NCI-H1694 (cell line): ENCODE results near the gene GNB5.
"Not testable (repeated sequence)": the region's sequence is repeated elsewhere in the genome, so short reads cannot be mapped to it uniquely, and the experiment has no call there.

Source experiments
- DNase-seq: peaks from one replicate; lab custom pipeline; 2025; lab: John Stamatoyannopoulos, UW

GNB5 gene

DNA sequence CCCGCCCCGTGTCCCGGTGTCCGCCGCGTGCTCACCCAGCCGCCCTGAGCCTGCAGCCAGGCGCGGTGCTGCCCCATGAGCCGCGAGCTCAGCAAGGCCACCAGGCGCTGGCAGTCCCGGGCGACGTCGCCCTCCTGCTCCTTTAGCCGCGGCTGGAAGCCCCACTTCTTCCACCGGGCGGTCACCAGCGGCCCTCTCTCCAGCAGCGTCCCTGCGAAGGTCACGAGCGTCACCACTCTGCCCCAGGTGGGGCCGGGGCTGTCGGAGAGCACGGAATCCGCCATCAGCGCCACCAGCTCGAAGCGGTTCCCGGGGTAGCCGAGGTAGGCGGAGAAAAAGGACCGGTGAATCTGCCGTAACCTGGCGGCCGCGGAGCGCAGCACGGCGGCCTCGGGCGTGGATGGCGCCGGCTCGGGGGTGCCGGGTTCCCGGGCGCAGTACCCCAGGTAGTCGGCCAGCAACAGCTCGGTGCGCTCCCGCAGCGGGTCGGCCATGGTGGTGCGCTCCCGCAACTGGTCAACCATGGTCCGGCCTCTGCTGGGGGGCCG is 78.9 kb downstream of the GNB5 start:
- DNase-seq: no peak

DNA sequence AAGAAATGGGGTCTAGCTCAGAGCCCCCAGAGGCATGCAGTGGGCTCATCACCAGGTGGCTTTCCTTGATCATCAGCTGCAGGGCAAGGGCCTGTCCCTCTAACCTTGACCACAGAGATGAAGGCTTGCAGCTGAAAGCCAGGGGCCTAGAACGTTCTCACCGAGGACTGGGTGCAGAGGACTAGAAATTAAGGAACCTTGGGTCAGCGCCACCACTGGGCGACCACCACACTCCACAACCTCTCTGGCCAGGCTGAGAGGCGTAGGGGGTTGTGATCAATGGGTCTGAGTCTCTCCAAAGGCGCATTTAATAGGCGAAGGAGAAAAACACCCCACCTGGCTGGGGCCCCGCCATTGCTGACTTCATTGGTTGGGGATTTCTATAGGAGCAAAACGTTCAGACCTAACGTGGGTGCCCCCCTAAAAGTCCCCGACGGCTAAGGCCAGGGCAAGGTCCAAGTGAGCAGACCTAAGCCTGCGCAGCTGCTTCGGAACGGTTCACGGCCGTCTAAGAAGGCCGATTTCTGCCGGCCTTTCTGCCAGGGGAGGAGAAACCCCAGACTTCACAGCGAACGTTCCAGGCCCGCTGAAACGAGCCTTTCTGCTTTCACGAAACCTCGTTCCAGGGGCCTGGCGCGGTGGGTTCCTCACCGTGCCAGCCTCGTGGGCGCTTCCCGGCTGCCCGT is 79.5 kb downstream of the GNB5 start:
- DNase-seq: no peak

DNA sequence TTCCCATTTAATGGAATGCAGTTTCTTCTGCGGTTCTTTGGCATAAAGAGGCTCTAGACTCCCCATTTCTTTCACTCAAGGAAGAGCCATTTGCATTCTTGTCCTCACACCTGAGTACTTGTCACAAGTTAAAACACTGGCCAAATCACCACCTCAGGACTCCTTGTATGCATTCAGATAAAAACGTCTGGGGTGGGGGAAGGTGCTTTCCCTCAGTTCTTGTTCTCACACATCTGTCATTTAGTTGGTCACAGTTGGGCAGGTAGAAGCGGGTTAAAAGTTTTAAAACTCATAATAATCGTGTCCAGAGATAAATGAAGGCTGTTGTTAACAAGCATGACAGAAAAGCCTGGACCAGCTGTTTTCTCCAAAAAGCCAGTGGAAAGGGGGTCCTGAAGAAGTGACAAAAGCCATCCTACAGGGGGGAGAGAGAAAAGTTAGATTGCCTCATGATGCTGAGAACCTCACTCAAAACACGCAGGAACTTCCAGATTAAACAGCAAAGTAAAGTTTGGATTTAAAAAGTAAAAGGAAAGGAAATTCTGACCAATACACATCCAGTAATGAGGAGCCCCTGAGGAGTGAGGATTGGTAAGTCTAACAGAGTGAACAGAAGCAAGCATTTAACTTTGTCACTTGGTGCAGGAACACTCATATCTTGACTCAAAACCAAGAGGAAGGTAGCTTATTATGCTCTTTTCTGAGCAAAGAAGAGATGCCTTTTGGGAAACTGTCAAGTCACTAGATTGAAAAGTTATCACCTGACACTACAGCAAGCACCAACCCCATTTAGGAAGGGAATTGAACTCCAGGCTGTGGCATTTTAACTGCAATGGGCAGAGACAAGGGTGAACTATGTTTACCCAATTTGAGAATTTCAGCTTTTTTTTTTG is 81.4 kb downstream of the GNB5 start:
- DNase-seq: no peak

DNA sequence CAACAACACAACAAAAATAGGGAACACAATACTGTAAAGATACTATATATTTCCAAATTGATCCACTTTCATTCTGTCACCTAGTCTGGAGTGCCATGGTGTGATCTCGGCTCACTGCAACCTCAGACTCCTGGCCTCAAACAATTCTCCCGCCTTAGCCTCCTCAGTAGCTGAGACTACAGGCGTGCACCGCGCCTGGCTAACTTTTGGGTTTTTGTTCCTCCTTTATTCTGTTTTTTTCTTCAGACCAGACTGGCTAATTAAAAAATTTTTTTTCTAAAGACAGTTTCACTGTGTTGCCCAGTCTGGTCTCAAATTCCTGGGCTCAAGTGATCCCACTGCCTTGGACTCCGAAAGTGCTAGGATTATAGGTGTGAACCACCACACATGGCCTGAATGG is 84.0 kb downstream of the GNB5 start:
- no peak for DNase-seq

DNA sequence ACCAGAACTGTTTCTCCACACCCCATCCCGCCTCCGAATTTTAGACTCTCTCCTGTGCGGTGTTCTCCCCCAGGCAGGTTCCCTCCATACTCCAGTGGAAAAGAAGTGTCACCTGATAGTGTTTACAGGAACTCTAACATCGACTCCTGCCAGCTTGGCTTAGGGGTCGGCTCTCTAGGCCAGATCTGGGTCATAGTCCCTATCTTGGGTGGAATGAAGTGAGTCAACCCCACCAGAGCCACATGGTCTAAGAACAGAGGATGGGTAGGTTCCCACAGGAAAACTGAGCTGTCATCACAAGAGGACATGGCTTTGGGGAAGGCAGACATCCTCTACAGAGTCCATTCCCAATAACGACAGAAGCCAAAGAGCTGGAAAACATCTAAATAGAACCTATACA is 84.6 kb downstream of the GNB5 start:
- DNase-seq: no peak

DNA sequence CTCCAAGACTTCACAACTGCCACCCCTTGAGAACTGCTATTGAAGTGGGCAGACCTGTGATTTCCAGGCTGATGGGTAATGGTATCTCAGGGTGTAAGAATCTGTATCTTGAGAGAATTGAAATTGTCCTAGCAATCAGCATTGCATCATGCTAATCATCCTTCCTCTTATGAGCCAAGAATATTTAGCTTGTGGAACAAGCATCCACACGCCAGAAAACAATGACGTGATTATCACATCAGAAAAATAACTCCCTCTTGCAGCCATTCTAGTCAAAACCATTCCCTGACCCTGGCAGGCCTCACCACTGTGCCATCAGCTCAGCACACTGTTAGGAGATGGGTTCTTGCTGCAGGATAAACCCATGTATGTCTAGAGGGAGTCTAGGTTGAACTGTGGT is 85.3 kb downstream of the GNB5 start:
- DNase-seq: no peak

DNA sequence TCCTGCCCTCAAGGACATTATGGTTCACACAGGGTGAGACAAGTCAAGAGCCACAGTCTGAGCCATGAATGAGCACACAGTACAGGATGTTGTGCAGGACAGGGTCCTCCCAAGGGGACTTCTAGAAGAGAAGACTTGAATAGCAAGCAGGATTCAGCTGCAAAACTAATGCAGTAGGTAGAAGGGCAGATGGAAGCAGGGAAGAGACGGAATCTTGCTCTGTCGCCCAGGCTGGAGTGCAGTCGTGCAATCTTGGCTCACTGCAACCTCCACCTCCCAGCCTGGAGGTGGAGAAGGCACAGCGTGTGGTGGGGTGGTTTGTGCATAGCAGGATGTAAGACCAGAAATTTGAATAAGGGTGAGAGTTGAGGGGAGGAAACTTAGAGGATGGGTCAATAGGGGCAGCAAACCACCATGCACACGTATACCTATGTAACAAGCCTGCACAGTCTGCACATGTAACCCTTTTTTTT is 86.6 kb downstream of the GNB5 start:
- no peak for DNase-seq

DNA sequence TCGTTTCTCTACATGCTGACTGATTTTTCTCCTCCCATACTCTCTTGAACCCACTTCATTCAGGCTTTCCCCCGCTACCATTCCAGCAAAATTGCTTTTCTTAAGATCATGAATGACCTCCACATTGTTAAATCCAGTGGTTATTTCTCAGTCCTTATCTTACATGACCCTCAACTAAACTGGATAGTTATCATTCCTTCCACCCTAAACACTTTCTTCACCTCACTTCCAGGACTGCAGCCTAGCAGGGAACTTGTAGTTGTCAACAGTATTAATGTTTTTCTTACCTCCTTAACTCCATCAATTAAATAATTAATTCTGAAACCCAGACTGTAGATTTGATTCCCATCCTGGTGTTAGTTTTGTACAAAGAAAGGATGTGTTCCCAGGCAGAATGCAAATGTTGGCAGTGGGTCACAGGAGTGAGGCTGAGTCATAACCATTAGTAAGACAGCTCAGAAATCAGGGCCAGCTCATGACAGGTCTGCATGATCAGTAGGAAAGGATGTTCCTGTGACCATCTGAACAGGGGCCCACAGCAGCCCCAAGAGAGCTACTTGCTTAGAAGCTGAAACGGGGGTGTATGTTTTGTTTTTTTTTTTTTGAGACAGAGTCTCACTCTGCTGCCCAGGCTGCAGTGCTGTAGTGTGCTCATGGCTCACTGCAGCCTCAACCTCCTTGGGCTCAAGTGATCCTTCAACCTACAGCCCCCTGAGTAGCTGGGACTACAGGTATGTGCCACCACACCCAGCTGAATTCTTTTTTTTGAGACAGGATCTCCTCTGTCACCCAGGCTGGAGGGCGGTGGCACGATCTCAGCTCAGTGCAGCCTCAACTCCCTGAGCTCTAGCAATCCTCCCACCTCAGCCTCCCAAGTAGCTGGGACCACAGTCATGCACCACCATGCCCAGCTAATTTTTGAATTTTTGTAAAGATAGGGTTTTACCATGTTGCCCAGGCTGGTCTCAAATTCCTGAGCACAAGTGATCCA is 87.7 kb downstream of the GNB5 start:
- DNase-seq: peak; percentile 13

DNA sequence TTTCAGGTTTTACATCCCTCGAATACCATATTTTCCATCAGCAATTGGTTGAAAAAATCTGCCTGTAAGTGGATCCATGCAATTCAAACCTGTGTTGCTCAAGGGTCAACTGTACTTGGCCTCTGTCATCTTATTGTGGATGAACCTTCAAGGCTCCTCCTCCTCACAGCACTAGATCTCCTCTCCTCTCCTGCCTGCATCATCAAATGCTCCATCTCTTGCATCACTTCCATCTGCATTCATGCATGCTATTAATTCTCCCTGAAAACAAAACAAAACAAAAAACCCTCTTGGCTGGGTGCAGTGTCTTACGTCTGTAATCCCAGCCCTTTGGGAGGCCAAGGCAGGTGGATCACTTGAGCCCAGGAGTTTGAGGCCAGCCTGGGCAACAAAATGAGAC is 88.7 kb downstream of the GNB5 start:
- no peak for DNase-seq

DNA sequence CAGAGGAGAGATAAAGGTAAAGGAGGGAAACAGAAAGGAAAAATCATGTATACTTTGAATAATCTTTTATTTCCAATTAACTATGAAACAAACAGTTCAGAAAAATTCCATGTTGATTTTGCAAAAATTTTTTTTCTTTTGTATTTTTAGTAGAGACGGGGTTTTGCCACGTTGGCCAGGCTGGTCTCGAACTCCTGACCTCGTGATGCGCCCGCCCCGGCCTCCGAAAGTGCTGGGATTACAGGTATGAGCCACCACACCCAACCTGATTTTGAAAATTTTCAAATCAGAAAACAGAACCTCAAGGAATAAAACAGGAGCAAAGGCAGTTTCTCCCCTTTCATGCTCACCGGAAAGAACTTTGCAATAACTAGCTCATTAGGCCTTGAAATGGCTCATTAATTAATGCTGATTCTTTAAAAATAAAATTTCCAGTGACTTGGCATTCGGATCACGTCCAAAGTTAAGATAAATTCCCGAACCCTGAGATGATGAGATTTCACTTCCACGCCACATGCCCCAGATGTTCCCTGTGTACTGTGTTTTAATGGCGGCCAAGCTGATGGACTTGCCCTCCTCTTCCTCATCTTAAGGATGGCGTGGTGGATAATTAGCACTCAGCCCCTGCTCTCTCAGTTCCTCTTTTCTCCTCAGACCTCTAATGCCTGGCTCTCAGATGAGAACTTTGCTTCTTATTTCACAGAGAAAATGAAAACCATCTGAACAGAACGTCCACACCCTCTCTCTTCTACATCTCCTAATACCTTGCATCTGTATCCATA is 89.5 kb downstream of the GNB5 start:
- no peak for DNase-seq

DNA sequence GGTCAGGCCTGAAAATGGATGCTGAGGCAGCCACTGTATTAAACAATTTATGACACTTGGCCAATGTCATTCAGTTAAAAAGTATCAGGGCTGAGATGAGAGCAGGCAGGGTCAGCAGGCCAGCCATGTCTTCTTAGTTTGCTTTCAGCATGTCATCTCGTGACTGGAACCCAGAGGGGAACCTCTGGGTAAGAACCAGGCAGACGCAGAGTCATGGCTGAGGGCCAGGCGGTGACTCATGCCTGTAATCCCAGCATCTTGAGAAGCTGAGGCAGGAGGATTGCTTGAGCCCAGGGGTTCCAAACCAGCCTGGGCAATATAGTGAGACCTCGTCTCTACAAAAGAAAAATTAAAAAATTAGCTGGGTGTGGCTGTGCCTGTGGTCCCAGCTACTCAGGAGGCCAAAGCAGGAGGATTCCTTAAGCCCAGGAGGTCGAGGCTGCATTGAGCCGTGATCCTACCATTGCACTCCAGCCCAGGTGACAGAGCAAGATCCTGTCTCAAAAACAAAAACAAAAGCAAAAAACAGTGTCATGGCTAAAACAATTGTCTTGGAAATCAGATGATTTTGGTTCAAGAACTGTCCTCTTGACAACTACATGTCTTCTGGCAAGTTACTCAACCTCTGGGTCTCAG is 90.3 kb downstream of the GNB5 start:
- no peak for DNase-seq

DNA sequence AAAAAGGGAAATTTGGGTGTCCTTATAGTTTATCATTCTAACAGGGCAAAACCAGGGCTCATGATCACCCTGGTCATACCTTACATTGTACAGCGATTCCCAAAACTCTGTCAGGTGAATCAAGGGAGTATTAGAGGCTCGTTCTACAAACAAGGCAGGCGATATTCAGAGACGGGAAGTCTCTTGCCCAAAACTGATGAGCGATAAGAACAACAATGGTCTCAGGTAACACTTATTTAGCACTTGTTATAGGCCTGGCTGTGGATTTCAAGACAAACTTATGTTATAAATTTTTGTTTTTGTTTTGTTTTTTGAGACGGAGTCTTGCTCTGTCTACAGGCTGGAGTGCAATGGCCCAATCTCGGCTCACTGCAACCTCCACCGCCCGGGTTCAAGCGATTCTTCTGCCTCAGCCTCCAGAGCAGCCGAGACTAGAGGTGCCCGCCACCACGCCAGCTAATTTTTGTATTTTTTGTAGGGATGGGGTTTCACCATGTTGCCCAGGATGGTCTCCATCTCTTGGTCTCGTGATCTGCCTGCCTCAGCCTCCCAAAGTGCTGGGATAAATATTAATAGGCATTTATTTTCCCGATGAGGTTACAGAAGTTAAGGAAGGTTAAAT is 91.4 kb downstream of the GNB5 start:
- no peak for DNase-seq

DNA sequence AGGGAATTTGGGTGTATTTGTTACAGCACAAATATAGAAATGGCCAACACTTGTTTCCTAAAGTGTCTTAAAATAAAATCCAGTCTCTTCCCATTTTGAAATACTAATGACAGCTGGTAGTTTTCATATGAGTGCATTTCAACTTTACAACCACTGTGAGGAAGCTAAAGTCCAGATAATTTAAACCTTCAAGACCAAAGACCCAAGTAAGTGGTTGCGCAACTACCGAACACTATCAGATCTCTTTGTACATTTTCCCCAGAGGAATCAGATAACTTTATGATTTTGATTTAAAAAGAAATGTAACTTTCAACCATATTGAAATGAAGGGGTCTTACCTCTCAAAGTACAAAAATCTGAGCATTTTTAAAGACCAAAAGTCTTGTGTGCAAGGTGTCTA is 92.9 kb downstream of the GNB5 start:
- DNase-seq: no peak

DNA sequence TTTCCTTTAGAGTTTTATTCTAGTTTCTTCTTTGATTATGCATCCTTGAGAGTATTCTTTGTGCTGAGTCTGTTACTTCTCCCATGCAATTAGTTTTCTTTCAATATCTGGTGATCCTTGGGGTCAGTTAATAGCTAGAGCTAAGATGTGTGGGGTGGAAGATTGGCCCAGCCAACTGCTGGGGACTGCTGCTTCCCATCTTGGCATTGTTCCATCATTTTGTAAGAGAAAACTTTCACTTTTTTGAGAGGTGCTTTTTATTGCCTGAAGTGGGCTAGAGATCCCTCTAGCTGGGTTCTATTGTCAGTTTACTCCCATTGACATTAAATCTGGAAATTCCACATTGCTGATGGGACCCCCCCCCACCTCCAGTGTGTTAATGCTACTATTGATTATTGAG is 94.0 kb downstream of the GNB5 start:
- DNase-seq: no peak

DNA sequence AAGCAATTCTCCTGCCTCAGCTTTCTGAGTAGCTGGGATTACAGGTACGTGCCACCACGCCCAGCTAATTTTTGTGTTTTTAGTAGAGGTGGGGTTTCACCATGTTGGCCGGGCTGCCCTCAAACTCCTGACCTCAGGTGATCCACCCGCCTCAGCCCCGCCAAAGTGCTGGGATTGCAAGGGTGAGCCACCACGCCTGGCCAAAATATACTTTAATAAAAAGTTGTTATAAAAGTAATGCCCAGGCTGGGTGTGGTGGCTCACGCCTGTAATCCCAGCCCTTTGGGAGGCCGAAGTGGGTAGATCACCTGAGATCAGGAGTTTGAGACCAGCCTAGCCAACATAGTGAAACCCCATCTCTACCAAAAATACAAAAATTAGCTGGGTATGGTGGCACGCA is 94.7 kb downstream of the GNB5 start:
- not testable (repeated sequence) for DNase-seq

DNA sequence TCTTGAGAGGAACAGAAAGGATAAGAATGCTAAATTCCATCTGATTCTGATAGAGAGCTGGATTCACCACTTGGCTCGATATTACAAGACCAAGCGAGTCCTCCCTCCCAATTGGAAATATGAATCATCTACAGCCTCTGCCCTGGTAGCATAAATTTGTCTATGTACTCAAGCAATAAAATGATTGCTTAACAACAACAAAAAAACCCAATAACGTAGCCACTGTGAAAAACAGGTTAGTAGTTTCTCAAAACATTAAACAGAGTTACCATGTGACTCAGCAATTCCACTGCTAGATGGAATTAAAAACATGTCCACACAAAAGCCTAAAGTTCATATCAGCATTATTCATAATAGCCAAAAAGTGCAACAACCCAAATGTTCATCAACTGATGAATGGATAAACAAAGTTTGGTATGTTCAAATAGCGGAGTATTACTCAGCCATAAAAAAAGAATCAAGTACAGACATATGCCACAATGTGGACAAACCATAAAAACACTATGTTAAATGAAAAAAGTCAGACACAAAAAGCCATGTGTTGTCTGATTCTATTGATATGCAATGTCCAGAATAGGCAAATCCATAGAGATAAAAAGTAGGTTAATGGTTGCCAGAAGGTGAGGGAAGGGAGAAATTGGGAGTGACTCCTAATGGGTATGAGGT is 95.5 kb downstream of the GNB5 start:
- DNase-seq: no peak

DNA sequence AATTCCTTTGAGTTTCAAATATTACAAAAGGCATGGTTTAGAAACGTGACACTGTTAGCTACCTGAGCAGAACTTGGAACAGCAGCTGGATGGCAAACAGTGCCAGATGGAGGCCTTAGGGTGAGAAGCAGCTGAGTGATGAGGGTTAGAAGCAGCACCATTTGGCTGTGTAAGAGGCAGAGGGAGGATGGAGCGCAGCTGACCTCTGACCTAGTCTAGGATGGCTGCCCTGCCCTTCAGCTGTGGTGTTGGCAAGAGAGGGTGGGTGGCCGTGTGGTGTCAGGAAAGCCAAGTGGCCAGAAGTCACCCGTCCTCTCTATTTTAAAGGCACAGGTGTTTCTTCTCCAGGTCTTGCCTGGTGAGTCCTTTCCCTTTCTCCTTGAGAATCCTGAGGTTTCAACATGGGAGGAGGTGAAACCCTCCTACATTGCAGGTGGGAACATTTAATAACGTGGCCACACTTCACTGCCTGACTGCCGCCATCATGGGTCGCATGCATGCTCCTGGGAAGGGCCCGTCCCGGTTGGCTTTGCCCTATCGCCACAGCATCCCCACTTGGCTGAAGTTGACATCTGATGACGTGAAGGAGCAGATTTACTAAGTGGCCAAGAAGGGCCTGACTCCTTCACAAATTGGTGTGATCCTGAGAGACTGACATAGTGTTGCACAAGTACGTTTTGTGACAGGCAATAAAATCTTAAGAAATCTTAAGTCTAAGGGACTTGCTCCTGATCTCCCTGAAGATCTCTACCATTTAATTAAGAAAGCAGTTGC is 96.2 kb downstream of the GNB5 start:
- DNase-seq: peak; percentile 22
